ENCODE results near the gene SUMO2. TPM values are rescaled to one million over a fixed set of nuclear protein-coding genes. Genes with fewer than 3 reads are reported as not detected.
A peak's percentile ranks its signal among the peaks of the same experiment; 100 is the strongest.
"Not testable (repeated sequence)": the region's sequence is repeated elsewhere in the genome, so short reads cannot be mapped to it uniquely, and the experiment has no call there.

SUMO2 gene
- total RNA-seq, 1 donor from 2014 or later = 483 TPM

DNA sequence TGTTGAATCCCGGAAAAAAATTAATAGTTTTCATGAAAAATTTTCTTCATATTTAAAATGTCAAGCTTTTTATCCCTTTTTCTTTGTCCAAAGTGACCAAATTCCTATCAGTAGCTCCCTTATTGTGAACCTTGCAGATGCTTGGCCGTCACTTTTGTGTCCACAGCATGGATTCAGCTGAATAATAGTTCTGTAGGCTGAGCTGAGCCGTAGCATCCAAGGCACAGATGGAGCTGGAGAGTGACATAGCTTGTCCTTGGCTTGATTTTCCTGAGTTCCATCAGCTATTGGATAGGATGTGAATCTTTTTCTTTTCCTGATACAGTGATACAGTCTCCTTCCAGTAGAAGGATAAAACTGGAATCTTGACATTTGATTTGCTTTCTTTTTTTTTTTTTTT is 26.3 kb upstream of the SUMO2 start:
- TF ChIP-seq, protein P1, sequence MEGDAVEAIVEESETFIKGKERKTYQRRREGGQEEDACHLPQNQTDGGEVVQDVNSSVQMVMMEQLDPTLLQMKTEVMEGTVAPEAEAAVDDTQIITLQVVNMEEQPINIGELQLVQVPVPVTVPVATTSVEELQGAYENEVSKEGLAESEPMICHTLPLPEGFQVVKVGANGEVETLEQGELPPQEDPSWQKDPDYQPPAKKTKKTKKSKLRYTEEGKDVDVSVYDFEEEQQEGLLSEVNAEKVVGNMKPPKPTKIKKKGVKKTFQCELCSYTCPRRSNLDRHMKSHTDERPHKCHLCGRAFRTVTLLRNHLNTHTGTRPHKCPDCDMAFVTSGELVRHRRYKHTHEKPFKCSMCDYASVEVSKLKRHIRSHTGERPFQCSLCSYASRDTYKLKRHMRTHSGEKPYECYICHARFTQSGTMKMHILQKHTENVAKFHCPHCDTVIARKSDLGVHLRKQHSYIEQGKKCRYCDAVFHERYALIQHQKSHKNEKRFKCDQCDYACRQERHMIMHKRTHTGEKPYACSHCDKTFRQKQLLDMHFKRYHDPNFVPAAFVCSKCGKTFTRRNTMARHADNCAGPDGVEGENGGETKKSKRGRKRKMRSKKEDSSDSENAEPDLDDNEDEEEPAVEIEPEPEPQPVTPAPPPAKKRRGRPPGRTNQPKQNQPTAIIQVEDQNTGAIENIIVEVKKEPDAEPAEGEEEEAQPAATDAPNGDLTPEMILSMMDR (IDR thresholded peaks at IDR 0.05) = no peak
- DNase-seq (ENCODE audit: extremely low spot score, unreplicated experiment) = no peak
- H3K9me3 Mint-ChIP-seq (ENCODE audit: unreplicated experiment) = no peaks in the 10 kb centered on the region
- H3K4me3 Mint-ChIP-seq (ENCODE audit: unreplicated experiment) = no peak overlapping the region
- H3K36me3 Mint-ChIP-seq (ENCODE audit: unreplicated experiment) = peaks cover 25% of the 10 kb centered on the region
- H3K4me1 Mint-ChIP-seq (ENCODE audit: unreplicated experiment) = peaks cover 22% of the 10 kb centered on the region
- no peaks in the 10 kb centered on the region for H3K27me3 Mint-ChIP-seq (ENCODE audit: unreplicated experiment)
- no peak overlapping the region for H3K27ac Mint-ChIP-seq (ENCODE audit: unreplicated experiment)

- peak overlapping the region; percentile 51 for H3K4me3 Mint-ChIP-seq (ENCODE audit: unreplicated experiment)
- H3K4me1 Mint-ChIP-seq (ENCODE audit: unreplicated experiment) = peaks cover 22% of the 10 kb centered on the region
- no peaks in the 10 kb centered on the region for H3K9me3 Mint-ChIP-seq (ENCODE audit: unreplicated experiment)
- H3K27me3 Mint-ChIP-seq (ENCODE audit: unreplicated experiment) = no peaks in the 10 kb centered on the region
- no peak for DNase-seq (ENCODE audit: extremely low spot score, unreplicated experiment)
- H3K27ac Mint-ChIP-seq (ENCODE audit: unreplicated experiment) = no peak overlapping the region
- TF ChIP-seq, protein P1 (IDR thresholded peaks at IDR 0.05) = no peak
- H3K36me3 Mint-ChIP-seq (ENCODE audit: unreplicated experiment) = peaks cover 24% of the 10 kb centered on the region
These were observed 25.4 kb upstream of the SUMO2 start for GRCh38 chr17:75208161-75208560.

DNA sequence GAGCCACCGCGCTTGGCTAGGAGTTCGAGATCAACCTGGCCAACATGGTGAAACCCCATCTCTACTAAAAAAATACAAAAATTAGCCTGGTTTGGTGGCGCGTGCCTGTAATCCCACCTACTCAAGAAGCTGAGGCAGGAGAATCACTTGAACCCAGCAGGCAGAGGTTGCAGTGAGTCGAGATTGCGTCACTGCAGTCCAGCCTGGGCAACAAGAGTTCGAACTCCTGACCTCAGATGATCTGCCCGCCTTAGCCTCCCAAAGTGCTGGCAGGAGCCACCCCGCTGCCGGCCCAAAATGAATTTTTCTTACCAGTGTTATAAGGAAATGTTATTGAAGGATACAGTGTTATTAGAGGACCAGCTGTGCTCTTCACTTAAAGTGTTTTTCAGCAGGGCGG is 25.0 kb upstream of the SUMO2 start:
- TF ChIP-seq, protein P1 (IDR thresholded peaks at IDR 0.05) = no peak
- peaks cover 22% of the 10 kb centered on the region for H3K4me1 Mint-ChIP-seq (ENCODE audit: unreplicated experiment)
- peak overlapping the region; percentile 51 for H3K4me3 Mint-ChIP-seq (ENCODE audit: unreplicated experiment)
- no peaks in the 10 kb centered on the region for H3K9me3 Mint-ChIP-seq (ENCODE audit: unreplicated experiment)
- no peak for DNase-seq (ENCODE audit: extremely low spot score, unreplicated experiment)
- H3K27me3 Mint-ChIP-seq (ENCODE audit: unreplicated experiment) = no peaks in the 10 kb centered on the region
- no peak overlapping the region for H3K27ac Mint-ChIP-seq (ENCODE audit: unreplicated experiment)
- peaks cover 20% of the 10 kb centered on the region for H3K36me3 Mint-ChIP-seq (ENCODE audit: unreplicated experiment)

- peaks cover 17% of the 10 kb centered on the region for H3K36me3 Mint-ChIP-seq (ENCODE audit: unreplicated experiment)
- peaks cover 22% of the 10 kb centered on the region for H3K4me1 Mint-ChIP-seq (ENCODE audit: unreplicated experiment)
- H3K27ac Mint-ChIP-seq (ENCODE audit: unreplicated experiment) = peak overlapping the region; percentile 99
- not testable (repeated sequence) for H3K9me3 Mint-ChIP-seq (ENCODE audit: unreplicated experiment); H3K27me3 Mint-ChIP-seq (ENCODE audit: unreplicated experiment); DNase-seq (ENCODE audit: extremely low spot score, unreplicated experiment)
- peak overlapping the region; percentile 91 for H3K4me3 Mint-ChIP-seq (ENCODE audit: unreplicated experiment)
These were observed 24.3 kb upstream of the SUMO2 start for GRCh38 chr17:75207050-75207407.

GRCh38 chr17:75205793-75206163 is 23.0 kb upstream of the SUMO2 start:
- peak overlapping the region; percentile 99 for H3K27ac Mint-ChIP-seq (ENCODE audit: unreplicated experiment)
- no peak for DNase-seq (ENCODE audit: extremely low spot score, unreplicated experiment)
- peaks cover 13% of the 10 kb centered on the region for H3K36me3 Mint-ChIP-seq (ENCODE audit: unreplicated experiment)
- H3K27me3 Mint-ChIP-seq (ENCODE audit: unreplicated experiment) = no peaks in the 10 kb centered on the region
- TF ChIP-seq, protein P1 (IDR thresholded peaks at IDR 0.05) = no peak
- H3K4me3 Mint-ChIP-seq (ENCODE audit: unreplicated experiment) = peak overlapping the region; percentile 91
- peaks cover 22% of the 10 kb centered on the region for H3K4me1 Mint-ChIP-seq (ENCODE audit: unreplicated experiment)
- H3K9me3 Mint-ChIP-seq (ENCODE audit: unreplicated experiment) = no peaks in the 10 kb centered on the region

Measured in osteocyte (in vitro differentiated cells).